Myocyte (in vitro differentiated cells): ENCODE results near the gene RAB11FIP3. TPM values are rescaled to one million over a fixed set of nuclear protein-coding genes. Genes with fewer than 3 reads are reported as not detected.

Experiments used
- DNase-seq: peaks from one replicate; pipeline ENCODE4 v3.0.0-alpha.2; 2012; ENCODE audit warnings: low read depth
- total RNA-seq: library from RNA; depleted of rRNA; stranded (reverse); fragments of >200 nt; gene quantifications from 2 replicates; pipeline ENCODE4 v1.2.3, GENCODE V29; 2014

Gene RAB11FIP3
- total RNA-seq, 1 donor from 2014 or later: 114 TPM

GRCh38 chr16:515939-516226 lies 90.4 kb downstream of the RAB11FIP3 start:
- no peak for DNase-seq

- DNase-seq: no peak
These were observed 90.9 kb downstream of the RAB11FIP3 start for GRCh38 chr16:516301-516700.

- no peak for DNase-seq
These were observed 93.4 kb downstream of the RAB11FIP3 start for GRCh38 chr16:518858-519257.

GRCh38 chr16:519425-519824 lies 94.0 kb downstream of the RAB11FIP3 start:
- DNase-seq: no peak

- no peak for DNase-seq
These were observed 94.6 kb downstream of the RAB11FIP3 start for GRCh38 chr16:519841-520687.

GRCh38 chr16:520847-521246 lies 95.4 kb downstream of the RAB11FIP3 start:
- DNase-seq: no peak

- DNase-seq: no peak
These were observed 96.1 kb downstream of the RAB11FIP3 start for GRCh38 chr16:521381-522210.

- DNase-seq: no peak
These were observed 97.1 kb downstream of the RAB11FIP3 start for GRCh38 chr16:522320-523096.

GRCh38 chr16:523097-523741 lies 97.8 kb downstream of the RAB11FIP3 start:
- no peak for DNase-seq

GRCh38 chr16:524274-525040 lies 99.0 kb downstream of the RAB11FIP3 start:
- DNase-seq: peak; percentile 63

GRCh38 chr16:525123-525519 lies 99.7 kb downstream of the RAB11FIP3 start:
- no peak for DNase-seq

GRCh38 chr16:525520-526180 lies 100.2 kb downstream of the RAB11FIP3 start:
- DNase-seq: peak; percentile 94

GRCh38 chr16:526181-527014 lies 100.9 kb downstream of the RAB11FIP3 start:
- DNase-seq: peak; percentile 72

- peak; percentile 94 for DNase-seq
These were observed 101.8 kb downstream of the RAB11FIP3 start, which contains the start of gene CAPN15 for GRCh38 chr16:527015-527903. CAPN15 (plus strand) TSS chr16:527712; CDS start chr16:546839, 19,127 bp downstream.

- DNase-seq: peak; percentile 65
These were observed 102.9 kb downstream of the RAB11FIP3 start for GRCh38 chr16:528111-529011.

GRCh38 chr16:529012-529575 lies 103.6 kb downstream of the RAB11FIP3 start:
- peak; percentile 87 for DNase-seq
